HepG2 (cell line): ENCODE results near the gene IL6R. TPM values are rescaled to one million over a fixed set of nuclear protein-coding genes. Genes with fewer than 3 reads are reported as not detected.

ENCODE experiments used
- HIVEP1 ChIP-seq: sonication (generic); formaldehyde crosslinking; IDR thresholded peaks from 2 replicates; pipeline ENCODE4 v1.4.0; 2020; ENCODE audit warnings: mild to moderate bottlenecking, missing genetic modification reagents
- THAP9 ChIP-seq: sonication (generic); formaldehyde crosslinking; IDR thresholded peaks from 2 replicates; pipeline ENCODE4; 2020; ENCODE audit warnings: missing genetic modification reagents, mild to moderate bottlenecking, borderline replicate concordance
- ZC3H13 ChIP-seq: sonication (generic); formaldehyde crosslinking; IDR thresholded peaks from 2 replicates; pipeline ENCODE4 v1.8.1; 2023; ENCODE audit warnings: mild to moderate bottlenecking, missing genetic modification reagents, moderate library complexity
- ZNF3 ChIP-seq: IDR thresholded peaks from 2 replicates; pipeline ENCODE4 v1.7.0; 2017; ENCODE audit warnings: inconsistent platforms
- ZNF709 ChIP-seq: sonication (generic); formaldehyde crosslinking; IDR thresholded peaks from 2 replicates; pipeline ENCODE4 v1.5.0; 2020; ENCODE audit warnings: mild to moderate bottlenecking, missing genetic modification reagents
- ZNF850 ChIP-seq: sonication (generic); formaldehyde crosslinking; conservative IDR thresholded peaks from 2 replicates; pipeline ENCODE4 v1.9.0; 2021; ENCODE audit warnings: mild to moderate bottlenecking, missing genetic modification reagents
- polyA plus RNA-seq, 8 experiments: library from polyadenylated mRNA; depleted of rRNA in 3 of 8; stranded (reverse) in 7 of 8; unstranded in 1 of 8; fragments of >200 nt; fragmentation: Illumina TruSeq in 4 of 8; extraction: Trizol in 4 of 8; gene quantifications; 2 replicates each; pipeline versions ENCODE4 v1.2.1 to v1.2.3, GENCODE V29; 2011 to 2016; ENCODE audit warnings: low read depth in 4 of 8, missing spikeins in 1 of 8, mixed read lengths in 1 of 8; ENCODE audit not compliant: insufficient read depth in 1 of 8
- total RNA-seq, 5 experiments: library from RNA; depleted of rRNA; stranded (reverse); fragments of >200 nt; fragmentation: Illumina TruSeq; extraction: Trizol; gene quantifications; 2 replicates each; pipeline ENCODE4 v1.2.3, GENCODE V29; 2016; ENCODE audit warnings: low read depth in 1 of 5
- TF ChIP-seq, protein P1 (sequence below): sonication (generic); formaldehyde crosslinking; IDR thresholded peaks from 2 replicates; pipeline ENCODE4 v1.4.0; 2020; ENCODE audit warnings: mild to moderate bottlenecking, low read depth, missing genetic modification reagents
- TF ChIP-seq, protein P2 (sequence below): sonication (generic); formaldehyde crosslinking; IDR thresholded peaks from 2 replicates; pipeline ENCODE4 v1.4.0; 2020; ENCODE audit warnings: missing genetic modification reagents

Gene IL6R
- total and polyA plus RNA-seq, 2 of the 13 experiments (the other 11 are each of a cell fraction or from before 2014, with no cell fraction given): 5.0 to 24.5 TPM

DNA sequence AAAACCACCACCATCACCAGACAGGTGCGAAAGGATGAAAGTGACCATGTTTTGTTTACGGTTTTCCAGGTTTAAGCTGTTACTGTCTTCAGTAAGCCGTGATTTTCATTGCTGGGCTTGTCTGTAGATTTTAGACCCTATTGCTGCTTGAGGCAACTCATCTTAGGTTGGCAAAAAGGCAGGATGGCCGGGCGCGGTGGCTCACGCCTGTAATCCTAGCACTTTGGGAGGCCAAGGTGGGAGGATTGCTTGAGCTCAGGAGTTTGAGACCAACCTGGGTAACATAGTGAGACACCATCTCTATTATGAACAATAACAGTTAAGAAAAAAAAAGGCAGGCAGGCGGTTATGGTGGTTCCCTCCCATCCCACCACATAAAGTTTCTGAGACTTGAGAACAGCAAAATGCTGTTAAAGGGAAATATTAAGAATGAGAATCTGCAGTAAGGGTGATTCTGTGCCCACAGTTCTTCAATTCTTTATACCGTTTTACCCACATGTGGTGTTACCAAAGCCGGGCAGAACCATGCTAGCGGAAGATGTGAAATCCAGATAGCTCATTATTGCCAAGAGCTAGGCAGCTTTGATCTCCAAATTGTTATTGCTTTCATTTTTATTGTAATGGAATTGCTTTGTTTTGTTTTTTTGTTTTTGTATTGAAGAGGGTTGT lies 62.4 kb downstream of the IL6R start (continued):
- TF ChIP-seq THAP9 (CRISPR knock-in tag) (no peak), ZNF850 (CRISPR knock-in tag) (no peak), ZNF709 (CRISPR knock-in tag) (no peak), ZNF3 (CRISPR knock-in tag) (no peak), HIVEP1 (CRISPR knock-in tag) (no peak), ZC3H13 (CRISPR knock-in tag) (no peak)
- TF ChIP-seq, protein P1, sequence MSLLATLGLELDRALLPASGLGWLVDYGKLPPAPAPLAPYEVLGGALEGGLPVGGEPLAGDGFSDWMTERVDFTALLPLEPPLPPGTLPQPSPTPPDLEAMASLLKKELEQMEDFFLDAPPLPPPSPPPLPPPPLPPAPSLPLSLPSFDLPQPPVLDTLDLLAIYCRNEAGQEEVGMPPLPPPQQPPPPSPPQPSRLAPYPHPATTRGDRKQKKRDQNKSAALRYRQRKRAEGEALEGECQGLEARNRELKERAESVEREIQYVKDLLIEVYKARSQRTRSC (CRISPR knock-in tag): no peak
- TF ChIP-seq, protein P2, sequence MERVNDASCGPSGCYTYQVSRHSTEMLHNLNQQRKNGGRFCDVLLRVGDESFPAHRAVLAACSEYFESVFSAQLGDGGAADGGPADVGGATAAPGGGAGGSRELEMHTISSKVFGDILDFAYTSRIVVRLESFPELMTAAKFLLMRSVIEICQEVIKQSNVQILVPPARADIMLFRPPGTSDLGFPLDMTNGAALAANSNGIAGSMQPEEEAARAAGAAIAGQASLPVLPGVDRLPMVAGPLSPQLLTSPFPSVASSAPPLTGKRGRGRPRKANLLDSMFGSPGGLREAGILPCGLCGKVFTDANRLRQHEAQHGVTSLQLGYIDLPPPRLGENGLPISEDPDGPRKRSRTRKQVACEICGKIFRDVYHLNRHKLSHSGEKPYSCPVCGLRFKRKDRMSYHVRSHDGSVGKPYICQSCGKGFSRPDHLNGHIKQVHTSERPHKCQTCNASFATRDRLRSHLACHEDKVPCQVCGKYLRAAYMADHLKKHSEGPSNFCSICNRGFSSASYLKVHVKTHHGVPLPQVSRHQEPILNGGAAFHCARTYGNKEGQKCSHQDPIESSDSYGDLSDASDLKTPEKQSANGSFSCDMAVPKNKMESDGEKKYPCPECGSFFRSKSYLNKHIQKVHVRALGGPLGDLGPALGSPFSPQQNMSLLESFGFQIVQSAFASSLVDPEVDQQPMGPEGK: no peak
